Calu3 (cell line): ENCODE measurements around the gene NEU3. TPM values are rescaled to one million over a fixed set of nuclear protein-coding genes. Genes with fewer than 3 reads are reported as not detected.

Experiments
- BruUV-seq: library from RNA; stranded (reverse); fragments of 400-500 nt; replicated peaks from 2 replicates; lab custom pipeline; 2021; lab: Mats Ljungman, UMichigan
- CTCF ChIA-PET: fragments of 300-600 bp; sonication (Branson Sonifier 250); formaldehyde crosslinking; loops from one replicate; lab custom pipeline; 2022; ENCODE audit warnings: antibody characterized with exemption; lab: Charles Lee
- DNase-seq: peaks from one replicate; pipeline ENCODE4 v3.0.0; 2022
- H3K27ac Mint-ChIP-seq: one replicate; pipeline ENCODE4 v1.8.0; 2022; ENCODE audit warnings: mixed read lengths; ENCODE audit not compliant: unreplicated experiment
- H3K27me3 Mint-ChIP-seq: one replicate; pipeline ENCODE4 v1.8.0; 2022; ENCODE audit warnings: mixed read lengths; ENCODE audit not compliant: unreplicated experiment
- H3K36me3 Mint-ChIP-seq: one replicate; pipeline ENCODE4 v1.8.0; 2022; ENCODE audit warnings: mild to moderate bottlenecking, moderate library complexity, mixed read lengths; ENCODE audit not compliant: insufficient read depth, unreplicated experiment
- H3K4me1 Mint-ChIP-seq: one replicate; pipeline ENCODE4 v1.8.0; 2022; ENCODE audit warnings: mild to moderate bottlenecking, low read depth, mixed read lengths; ENCODE audit not compliant: unreplicated experiment
- H3K4me3 Mint-ChIP-seq: one replicate; pipeline ENCODE4 v1.8.0; 2022; ENCODE audit warnings: mild to moderate bottlenecking, low read depth, moderate library complexity, mixed read lengths; ENCODE audit not compliant: unreplicated experiment
- H3K9me3 Mint-ChIP-seq: one replicate; pipeline ENCODE4 v1.8.0; 2022; ENCODE audit warnings: low read depth, mixed read lengths; ENCODE audit not compliant: unreplicated experiment
- intact Hi-C: fragments of 100-400 bp; cut with micrococcal nuclease; formaldehyde crosslinking; loops from one replicate; pipeline ENCODE4 v1.10.0; 2022; ENCODE audit not compliant: unreplicated experiment
- total RNA-seq: library from RNA; stranded (reverse); gene quantifications from 2 replicates; pipeline ENCODE4 v1.2.3, GENCODE V29; 2022
- TF ChIP-seq, protein P1 (sequence below): fragments of 200-600 bp; IDR thresholded peaks from one replicate; pipeline ENCODE4 v1.8.0; 2022; ENCODE audit warnings: antibody characterized with exemption; ENCODE audit not compliant: unreplicated experiment

NEU3 gene
- total RNA-seq, 1 experiment from 2014 or later: 11.4 TPM

DNA sequence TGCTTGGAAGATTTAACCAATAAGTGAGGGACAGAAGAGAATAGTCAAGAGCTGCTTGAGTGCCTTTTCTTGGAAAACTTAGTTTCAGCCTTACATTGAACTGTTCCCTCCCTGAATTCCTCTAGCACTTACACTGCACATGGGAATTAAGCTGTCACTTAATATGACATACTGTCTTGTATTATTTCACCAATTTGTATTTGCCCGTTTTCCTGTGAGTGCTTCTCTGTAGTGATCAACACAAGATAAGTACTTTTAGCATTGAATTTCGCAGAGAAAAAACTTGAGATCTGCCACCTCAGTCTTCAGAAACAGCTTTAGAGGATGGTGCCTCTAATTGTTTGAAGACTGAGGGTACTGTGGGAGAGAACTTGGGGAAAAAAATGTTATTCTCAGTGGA lies 36.0 kb upstream of the NEU3 start:
- peaks cover 40% of the 10 kb centered on the region for H3K4me1 Mint-ChIP-seq
- intact Hi-C loops: no loop called here
- CTCF ChIA-PET: interaction anchor here (0.7 kb wide), 1 partner anchor 564 kb away, joined by 3 read pairs; no protein-coding TSS in a partner anchor
- no TSS peak for BruUV-seq
- H3K27me3 Mint-ChIP-seq: no peaks in the 10 kb centered on the region
- H3K9me3 Mint-ChIP-seq: no peaks in the 10 kb centered on the region
- TF ChIP-seq, protein P1, sequence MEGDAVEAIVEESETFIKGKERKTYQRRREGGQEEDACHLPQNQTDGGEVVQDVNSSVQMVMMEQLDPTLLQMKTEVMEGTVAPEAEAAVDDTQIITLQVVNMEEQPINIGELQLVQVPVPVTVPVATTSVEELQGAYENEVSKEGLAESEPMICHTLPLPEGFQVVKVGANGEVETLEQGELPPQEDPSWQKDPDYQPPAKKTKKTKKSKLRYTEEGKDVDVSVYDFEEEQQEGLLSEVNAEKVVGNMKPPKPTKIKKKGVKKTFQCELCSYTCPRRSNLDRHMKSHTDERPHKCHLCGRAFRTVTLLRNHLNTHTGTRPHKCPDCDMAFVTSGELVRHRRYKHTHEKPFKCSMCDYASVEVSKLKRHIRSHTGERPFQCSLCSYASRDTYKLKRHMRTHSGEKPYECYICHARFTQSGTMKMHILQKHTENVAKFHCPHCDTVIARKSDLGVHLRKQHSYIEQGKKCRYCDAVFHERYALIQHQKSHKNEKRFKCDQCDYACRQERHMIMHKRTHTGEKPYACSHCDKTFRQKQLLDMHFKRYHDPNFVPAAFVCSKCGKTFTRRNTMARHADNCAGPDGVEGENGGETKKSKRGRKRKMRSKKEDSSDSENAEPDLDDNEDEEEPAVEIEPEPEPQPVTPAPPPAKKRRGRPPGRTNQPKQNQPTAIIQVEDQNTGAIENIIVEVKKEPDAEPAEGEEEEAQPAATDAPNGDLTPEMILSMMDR: no peak
- H3K4me3 Mint-ChIP-seq: no peak overlapping the region
- H3K36me3 Mint-ChIP-seq: peaks cover 47% of the 10 kb centered on the region
- H3K27ac Mint-ChIP-seq: no peak overlapping the region
- no peak for DNase-seq

DNA sequence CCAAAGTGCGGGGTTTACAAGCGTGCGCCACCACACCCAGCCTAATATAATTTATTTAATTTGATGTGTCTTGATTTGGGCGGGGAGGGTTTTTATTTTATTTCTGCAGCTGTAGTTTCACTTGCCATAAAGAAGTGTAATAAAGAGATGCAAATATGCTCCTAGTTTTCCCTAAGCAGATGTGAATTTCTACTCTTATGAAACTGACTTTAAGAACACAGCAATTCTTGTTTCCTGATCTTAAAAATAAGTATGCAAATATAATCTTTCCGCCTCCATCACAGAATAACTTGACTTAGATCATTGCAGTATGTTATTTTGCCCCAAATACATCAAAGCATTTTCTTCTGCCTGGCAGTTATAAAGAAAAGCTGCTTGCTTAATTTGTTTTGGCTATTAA lies 35.3 kb upstream of the NEU3 start:
- no peak overlapping the region for H3K4me3 Mint-ChIP-seq
- peaks cover 45% of the 10 kb centered on the region for H3K36me3 Mint-ChIP-seq
- CTCF ChIA-PET: no interaction called here
- peaks cover 43% of the 10 kb centered on the region for H3K4me1 Mint-ChIP-seq
- H3K9me3 Mint-ChIP-seq: no peaks in the 10 kb centered on the region
- H3K27me3 Mint-ChIP-seq: no peaks in the 10 kb centered on the region
- BruUV-seq: no TSS peak
- H3K27ac Mint-ChIP-seq: no peak overlapping the region
- DNase-seq: no peak
- intact Hi-C loops: no loop called here
- TF ChIP-seq, protein P1: no peak

DNA sequence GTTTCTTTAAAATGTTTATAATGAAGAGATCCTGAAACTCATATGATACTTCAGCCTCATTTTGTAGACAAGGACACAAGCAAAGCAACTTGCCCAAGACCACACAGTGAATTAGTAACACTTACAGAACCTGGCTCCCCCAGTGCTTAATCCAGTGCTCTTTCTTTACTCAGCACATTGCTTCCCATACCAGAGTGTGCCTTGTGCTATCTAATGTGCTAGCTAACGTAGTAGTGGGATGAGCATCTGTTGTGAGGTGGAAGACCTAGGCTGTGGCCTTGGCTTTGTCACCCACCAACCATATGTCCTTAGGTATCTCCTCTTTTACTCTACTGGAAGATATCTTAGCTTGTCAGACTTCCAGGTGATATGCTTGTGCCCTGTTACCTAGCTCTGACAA lies 34.5 kb upstream of the NEU3 start:
- H3K4me3 Mint-ChIP-seq: no peak overlapping the region
- TF ChIP-seq, protein P1: no peak
- no TSS peak for BruUV-seq
- no peaks in the 10 kb centered on the region for H3K27me3 Mint-ChIP-seq
- DNase-seq: no peak
- H3K9me3 Mint-ChIP-seq: no peaks in the 10 kb centered on the region
- H3K27ac Mint-ChIP-seq: no peak overlapping the region
- peaks cover 49% of the 10 kb centered on the region for H3K4me1 Mint-ChIP-seq
- intact Hi-C loops: no loop called here
- H3K36me3 Mint-ChIP-seq: peaks cover 38% of the 10 kb centered on the region
- CTCF ChIA-PET: no interaction called here

DNA sequence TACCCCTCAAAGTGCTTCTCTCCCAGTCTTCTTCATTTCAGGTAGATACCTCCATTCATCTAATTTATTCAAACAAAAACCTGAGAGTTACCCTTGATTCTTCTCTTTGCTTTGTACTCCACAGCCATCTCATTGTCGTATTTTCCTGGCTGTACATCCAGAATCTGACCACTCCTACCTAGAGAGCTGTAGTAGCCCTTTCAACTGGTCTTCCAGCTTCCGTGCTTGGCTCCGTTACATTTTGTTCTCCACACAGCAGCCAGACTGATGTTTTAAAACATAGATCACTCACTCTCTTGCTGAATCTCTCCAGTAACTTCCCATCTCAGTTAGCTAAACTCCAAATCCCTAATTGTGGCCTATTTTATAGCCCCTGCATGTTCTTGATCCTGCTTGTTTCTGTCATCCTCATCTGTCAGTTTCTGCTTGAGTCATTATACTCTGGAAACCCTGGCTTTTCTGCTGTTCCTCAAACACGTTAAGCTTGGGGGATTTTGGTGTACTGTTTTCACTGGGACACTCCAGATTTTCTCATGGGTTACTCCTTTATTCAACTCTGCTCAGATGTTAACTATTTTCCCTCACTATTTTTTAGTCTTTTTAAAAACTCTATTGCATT lies 32.2 kb upstream of the NEU3 start:
- Mint-ChIP-seq H3K27me3 (no peaks in the 10 kb centered on the region), H3K9me3 (no peaks in the 10 kb centered on the region), H3K4me3 (no peak overlapping the region), H3K4me1 (peaks cover 37% of the 10 kb centered on the region), H3K36me3 (peaks cover 15% of the 10 kb centered on the region), H3K27ac (no peak overlapping the region)
- DNase-seq: no peak
- no TSS peak for BruUV-seq
- intact Hi-C loops: no loop called here
- TF ChIP-seq, protein P1: no peak
- CTCF ChIA-PET: interaction anchor here (0.6 kb wide), 1 partner anchor 1088 kb away, joined by 8 read pairs; no protein-coding TSS in a partner anchor
